Endothelial cell of umbilical vein (primary cell): ENCODE data around the gene RRAGD. TPM values are rescaled to one million over a fixed set of nuclear protein-coding genes. Genes with fewer than 3 reads are reported as not detected.

Experiments used
- BruUV-seq: library from RNA; stranded (reverse); fragments of 400-500 nt; replicated peaks from 2 replicates; lab custom pipeline; 2021; lab: Mats Ljungman, UMichigan
- CTCF ChIA-PET: fragments of 300-600, 350-600 bp; sonication (Branson Sonifier 250); formaldehyde crosslinking; loops from one replicate; lab custom pipeline; 2021; ENCODE audit warnings: antibody characterized with exemption, inconsistent platforms; lab: Charles Lee
- POLR2A ChIA-PET: fragments of 300-600, 350-600 bp; sonication (Branson Sonifier 250); formaldehyde crosslinking; loops from one replicate; lab custom pipeline; 2021; ENCODE audit warnings: antibody characterized with exemption, inconsistent platforms; lab: Charles Lee
- DNase-seq: peaks from one replicate; pipeline ENCODE4 v3.0.0-alpha.2; 2011; ENCODE audit warnings: low read depth, low spot score
- FAIRE-seq: peaks from 2 replicates; lab custom pipeline; 2011; peaks lifted over from hg19 to GRCh38; lab: Jason Lieb, UNC
- H2AFZ ChIP-seq: 2 replicates; pipeline ENCODE4 v1.6.0; 2012; ENCODE audit warnings: low read depth, low read length, control low read depth, inconsistent platforms
- H3K27ac ChIP-seq: 2 replicates; pipeline ENCODE4 v1.5.1; 2011; ENCODE audit warnings: low read depth, mild to moderate bottlenecking, control low read depth, low read length, moderate library complexity; ENCODE audit not compliant: insufficient read depth
- H3K27me3 ChIP-seq, 2 experiments: 2 replicates each; pipeline versions ENCODE4 v1.6.0 to v1.6.1; 2011; ENCODE audit warnings: low read length in 2 of 2, mixed read lengths in 1 of 2; ENCODE audit not compliant: control insufficient read depth in 2 of 2, insufficient read depth in 2 of 2
- H3K36me3 ChIP-seq, 2 experiments: 2 replicates in 1 of 2; 3 replicates in 1 of 2; pipeline ENCODE4 v1.5.1; 2011; ENCODE audit warnings: low read length in 2 of 2, mild to moderate bottlenecking in 1 of 2, moderate library complexity in 1 of 2; ENCODE audit not compliant: control insufficient read depth in 2 of 2, insufficient read depth in 2 of 2; ENCODE audit errors: extremely low read depth in 1 of 2
- H3K4me1 ChIP-seq: 3 replicates; pipeline ENCODE4 v1.5.1; 2011; ENCODE audit warnings: mild to moderate bottlenecking, low read length; ENCODE audit not compliant: control insufficient read depth, insufficient read depth; ENCODE audit errors: extremely low read depth
- H3K4me2 ChIP-seq: 2 replicates; pipeline ENCODE4 v1.6.1; 2011; ENCODE audit warnings: low read length, control low read depth, mixed read lengths; ENCODE audit not compliant: insufficient read depth
- H3K4me3 ChIP-seq, 3 experiments: fragments of 200-600 bp in 1 of 3; sonication (generic), shearing (Covaris generic) in 1 of 3; replicated peaks in 1 of 3; 2 replicates each; pipeline ENCODE4 v1.5.1; 2011 to 2016; ENCODE audit warnings: control low read depth in 3 of 3, low read length in 3 of 3, mild to moderate bottlenecking in 2 of 3, inconsistent platforms in 1 of 3, low read depth in 1 of 3, moderate library complexity in 1 of 3; ENCODE audit not compliant: insufficient read depth in 1 of 3
- H3K79me2 ChIP-seq: 2 replicates; pipeline ENCODE4 v1.6.0; 2012; ENCODE audit warnings: low read length, inconsistent platforms; ENCODE audit not compliant: control insufficient read depth, insufficient read depth
- H3K9ac ChIP-seq: replicated peaks from 2 replicates; pipeline ENCODE3; 2011; ENCODE audit warnings: low read length, control low read depth; ENCODE audit not compliant: insufficient read depth; ENCODE audit errors: extremely low read depth
- H3K9me1 ChIP-seq: replicated peaks from 3 replicates; pipeline ENCODE4 v1.6.0; 2011; ENCODE audit warnings: mild to moderate bottlenecking, low read length; ENCODE audit not compliant: control insufficient read depth, insufficient read depth; ENCODE audit errors: extremely low read depth
- H3K9me3 ChIP-seq: replicated peaks from 2 replicates; pipeline ENCODE4 v1.5.1; 2012; ENCODE audit warnings: low read length, inconsistent platforms; ENCODE audit not compliant: control insufficient read depth, insufficient read depth
- H4K20me1 ChIP-seq: replicated peaks from 2 replicates; pipeline ENCODE3; 2011; ENCODE audit warnings: mild to moderate bottlenecking, low read length; ENCODE audit not compliant: control insufficient read depth, insufficient read depth; ENCODE audit errors: extremely low read depth
- CTCF ChIP-seq, 2 donors: IDR thresholded peaks; 1 replicate in 1 of 2; 2 replicates in 1 of 2; pipeline ENCODE4 v1.5.1; 2011; ENCODE audit warnings: low read length in 2 of 2, mild to moderate bottlenecking in 2 of 2, moderate library complexity in 2 of 2, control low read depth in 1 of 2, inconsistent platforms in 1 of 2, low read depth in 1 of 2; ENCODE audit not compliant: insufficient read depth in 1 of 2; ENCODE audit errors: extremely low read depth in 1 of 2
- EZH2 ChIP-seq: IDR thresholded peaks from 2 replicates; pipeline ENCODE4 v1.6.1; 2012; ENCODE audit warnings: borderline replicate concordance, low read depth, mild to moderate bottlenecking, moderate library complexity, low read length, inconsistent platforms; ENCODE audit not compliant: severe bottlenecking
- FOS ChIP-seq: IDR thresholded peaks from 2 replicates; pipeline ENCODE4 v1.6.1; 2011; ENCODE audit warnings: mild to moderate bottlenecking, low read length, moderate library complexity, borderline replicate concordance; ENCODE audit not compliant: insufficient read depth
- GATA2 ChIP-seq: IDR thresholded peaks from 2 replicates; pipeline ENCODE4 v1.7.0; 2011; ENCODE audit warnings: low read depth, mild to moderate bottlenecking, moderate library complexity, mixed read lengths, low read length; ENCODE audit not compliant: insufficient read length, insufficient read depth
- JUN ChIP-seq: IDR thresholded peaks from 2 replicates; pipeline ENCODE4 v1.6.1; 2011; ENCODE audit warnings: borderline replicate concordance, low read depth; ENCODE audit not compliant: insufficient read length, insufficient read depth
- MAX ChIP-seq: IDR thresholded peaks from 2 replicates; pipeline ENCODE4 v1.6.1; 2011; ENCODE audit not compliant: insufficient read depth, insufficient read length
- MYC ChIP-seq: IDR thresholded peaks from one replicate; pipeline ENCODE4 v1.6.1; 2011; ENCODE audit warnings: mild to moderate bottlenecking, low read depth, low read length
- POLR2A ChIP-seq: IDR thresholded peaks from 2 replicates; pipeline ENCODE4 v1.6.1; 2012; ENCODE audit warnings: low read depth, mild to moderate bottlenecking, control low read depth, low read length
- POLR2AphosphoS5 ChIP-seq: IDR thresholded peaks from 2 replicates; pipeline ENCODE4 v1.6.1; 2012; ENCODE audit warnings: low read depth, mild to moderate bottlenecking, control low read depth, low read length, moderate library complexity; ENCODE audit not compliant: insufficient read depth
- dilution Hi-C: fragments of 300-500 bp; cut with MboI; formaldehyde crosslinking; loops from one replicate; pipeline ENCODE4 v1.15.0; 2019; ENCODE audit warnings: low sequenced_read_pairs; ENCODE audit not compliant: extremely low pct_ligation_motif_present
- intact Hi-C: fragments of 100-400 bp; cut with micrococcal nuclease; formaldehyde crosslinking; loops from one replicate; pipeline ENCODE4 v1.10.0; 2022
- polyA plus RNA-seq, 4 experiments: library from polyadenylated mRNA; depleted of rRNA in 3 of 4; stranded (reverse) in 3 of 4; unstranded in 1 of 4; fragments of >200 nt; gene quantifications; 2 replicates each; pipeline versions ENCODE4 v1.2.1 to v1.2.3, GENCODE V29; 2011 to 2012; ENCODE audit warnings: missing spikeins in 1 of 4
- total RNA-seq: library from RNA; stranded (reverse); gene quantifications from 2 replicates; pipeline ENCODE4 v1.2.3, GENCODE V29; 2021

Gene RRAGD
- total and polyA plus RNA-seq, 2 donors (not counting 3 experiments of a cell fraction or from before 2014, with no cell fraction given), result 0.07 to 2.0 TPM

GRCh38 chr6:89360415-89360999 is 51.6 kb downstream of the RRAGD start:
- CTCF ChIA-PET, result interaction anchor here (1.4 to 2.2 kb wide), 5 partner anchors 8 to 49 kb away, joined by 4 to 12 read pairs (median 5); no protein-coding TSS in a partner anchor
- intact Hi-C loops, result no loop called here
- H2AFZ ChIP-seq, result no peak overlapping the region

More at GRCh38 chr6:89360415-89360999, 51.6 kb downstream of the RRAGD start:
- BruUV-seq, result no TSS peak
- H3K36me3 ChIP-seq, result no peaks in the 10 kb centered on the region
- no peaks in the 10 kb centered on the region for H3K9me3 ChIP-seq
- dilution Hi-C loops, result no loop called here
- H3K27ac ChIP-seq, result no peak overlapping the region
- H3K4me1 ChIP-seq, result peaks cover 7% of the 10 kb centered on the region
- H3K4me2 ChIP-seq, result no peak overlapping the region
- H3K27me3 ChIP-seq, result no peaks in the 10 kb centered on the region
- H3K79me2 ChIP-seq, result no peaks in the 10 kb centered on the region
- H3K4me3 ChIP-seq, result no peak overlapping the region
- TF ChIP-seq EZH2 (no peak), MAX (no peak), CTCF (IDR thresholded peaks at IDR 0.05; ENCODE audit: extremely low read depth in 1 of 2, insufficient read depth in 1 of 2, low read depth in 1 of 2, low read length in 2 of 2) (no peak), GATA2 (no peak), POLR2A (no peak), FOS (no peak), MYC (no peak), JUN (no peak), POLR2AphosphoS5 (no peak)
- H3K9ac ChIP-seq, result no peak overlapping the region
- POLR2A ChIA-PET, result no interaction called here
- no peak for DNase-seq
- H3K9me1 ChIP-seq, result no peaks in the 10 kb centered on the region
- no peaks in the 10 kb centered on the region for H4K20me1 ChIP-seq
- FAIRE-seq, result no peak
